Calu3 (cell line): ENCODE data around the gene PLD3. TPM values are rescaled to one million over a fixed set of nuclear protein-coding genes. Genes with fewer than 3 reads are reported as not detected.
"Not testable (repeated sequence)": the region's sequence is repeated elsewhere in the genome, so short reads cannot be mapped to it uniquely, and the experiment has no call there.

ENCODE experiments used
- BruUV-seq: library from RNA; stranded (reverse); fragments of 400-500 nt; replicated peaks from 2 replicates; lab custom pipeline; 2021; lab: Mats Ljungman, UMichigan
- CTCF ChIA-PET: fragments of 300-600 bp; sonication (Branson Sonifier 250); formaldehyde crosslinking; loops from one replicate; lab custom pipeline; 2022; ENCODE audit warnings: antibody characterized with exemption; lab: Charles Lee
- DNase-seq: peaks from one replicate; pipeline ENCODE4 v3.0.0; 2022
- H3K27ac Mint-ChIP-seq: one replicate; pipeline ENCODE4 v1.8.0; 2022; ENCODE audit warnings: mixed read lengths; ENCODE audit not compliant: unreplicated experiment
- H3K27me3 Mint-ChIP-seq: one replicate; pipeline ENCODE4 v1.8.0; 2022; ENCODE audit warnings: mixed read lengths; ENCODE audit not compliant: unreplicated experiment
- H3K36me3 Mint-ChIP-seq: one replicate; pipeline ENCODE4 v1.8.0; 2022; ENCODE audit warnings: mild to moderate bottlenecking, moderate library complexity, mixed read lengths; ENCODE audit not compliant: insufficient read depth, unreplicated experiment
- H3K4me1 Mint-ChIP-seq: one replicate; pipeline ENCODE4 v1.8.0; 2022; ENCODE audit warnings: mild to moderate bottlenecking, low read depth, mixed read lengths; ENCODE audit not compliant: unreplicated experiment
- H3K4me3 Mint-ChIP-seq: one replicate; pipeline ENCODE4 v1.8.0; 2022; ENCODE audit warnings: mild to moderate bottlenecking, low read depth, moderate library complexity, mixed read lengths; ENCODE audit not compliant: unreplicated experiment
- H3K9me3 Mint-ChIP-seq: one replicate; pipeline ENCODE4 v1.8.0; 2022; ENCODE audit warnings: low read depth, mixed read lengths; ENCODE audit not compliant: unreplicated experiment
- CTCF ChIP-seq: fragments of 200-600 bp; IDR thresholded peaks from one replicate; pipeline ENCODE4 v1.8.0; 2022; ENCODE audit warnings: antibody characterized with exemption; ENCODE audit not compliant: unreplicated experiment
- intact Hi-C: fragments of 100-400 bp; cut with micrococcal nuclease; formaldehyde crosslinking; loops from one replicate; pipeline ENCODE4 v1.10.0; 2022; ENCODE audit not compliant: unreplicated experiment
- total RNA-seq: library from RNA; stranded (reverse); gene quantifications from 2 replicates; pipeline ENCODE4 v1.2.3, GENCODE V29; 2022

PLD3 gene
- total RNA-seq, 1 experiment from 2014 or later: 184 TPM

- no peak overlapping the region for H3K27ac Mint-ChIP-seq
- H3K4me3 Mint-ChIP-seq: no peak overlapping the region
- CTCF ChIA-PET: no interaction called here
- DNase-seq: no peak
- H3K27me3 Mint-ChIP-seq: no peaks in the 10 kb centered on the region
- no TSS peak for BruUV-seq
- H3K4me1 Mint-ChIP-seq: no peaks in the 10 kb centered on the region
- intact Hi-C loops: no loop called here
- H3K36me3 Mint-ChIP-seq: peaks cover 34% of the 10 kb centered on the region
- no peaks in the 10 kb centered on the region for H3K9me3 Mint-ChIP-seq
- TF ChIP-seq CTCF: no peak
Observed at GRCh38 chr19:40369797-40370196, 21.3 kb downstream of the PLD3 start.

GRCh38 chr19:40370253-40370652 is 21.8 kb downstream of the PLD3 start:
- H3K9me3 Mint-ChIP-seq, DNase-seq, CTCF ChIA-PET, H3K27ac Mint-ChIP-seq, BruUV-seq, H3K4me1 Mint-ChIP-seq, intact Hi-C loops, H3K27me3 Mint-ChIP-seq, H3K4me3 Mint-ChIP-seq: not testable (repeated sequence)
- peaks cover 34% of the 10 kb centered on the region for H3K36me3 Mint-ChIP-seq

DNA sequence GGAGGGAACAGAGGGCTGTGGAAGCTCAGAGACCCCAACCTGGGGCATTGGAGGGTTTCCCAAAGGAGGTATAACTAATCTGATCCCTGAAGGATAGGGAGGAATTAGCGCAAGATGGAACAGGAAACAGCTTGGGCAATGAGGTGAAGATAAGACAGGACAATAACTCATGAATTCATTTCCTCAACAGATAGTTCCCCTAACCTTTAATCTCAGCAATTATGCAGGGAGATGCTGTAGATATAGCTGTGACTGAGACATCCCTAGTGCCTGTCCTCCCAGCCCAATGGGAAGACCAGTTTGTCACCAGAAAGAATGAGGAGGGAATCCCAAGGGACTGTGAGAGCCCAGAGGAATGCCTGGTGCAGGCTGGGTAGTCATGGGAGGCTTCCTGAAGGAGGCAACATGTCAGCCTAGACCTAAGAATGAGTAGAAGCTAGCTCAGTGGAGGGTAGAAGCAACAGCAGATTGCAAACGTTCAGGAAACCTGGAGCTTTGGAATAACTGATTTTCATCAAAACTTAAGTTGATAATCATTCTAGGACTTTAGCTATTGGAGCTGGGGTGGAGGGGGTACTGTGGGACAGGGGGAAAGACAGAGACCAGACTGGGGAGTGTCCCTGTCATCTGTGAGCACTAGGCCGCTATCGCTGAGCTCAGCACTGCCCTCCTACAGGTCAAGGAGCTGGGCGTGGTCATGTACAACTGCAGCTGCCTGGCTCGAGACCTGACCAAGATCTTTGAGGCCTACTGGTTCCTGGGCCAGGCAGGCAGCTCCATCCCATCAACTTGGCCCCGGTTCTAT is 22.7 kb downstream of the PLD3 start:
- no peak for TF ChIP-seq CTCF
- Mint-ChIP-seq H3K4me1 (no peaks in the 10 kb centered on the region), H3K9me3 (no peaks in the 10 kb centered on the region), H3K36me3 (peaks cover 34% of the 10 kb centered on the region), H3K4me3 (no peak overlapping the region), H3K27me3 (no peaks in the 10 kb centered on the region), H3K27ac (no peak overlapping the region)
- BruUV-seq: no TSS peak
- CTCF ChIA-PET: interaction anchor here (0.6 to 1.0 kb wide), 2 partner anchors 22 to 23 kb away, joined by 3 to 5 read pairs; partner anchors contain the start of genes C19orf47 and PLD3
- DNase-seq: no peak
- intact Hi-C loops: no loop called here

DNA sequence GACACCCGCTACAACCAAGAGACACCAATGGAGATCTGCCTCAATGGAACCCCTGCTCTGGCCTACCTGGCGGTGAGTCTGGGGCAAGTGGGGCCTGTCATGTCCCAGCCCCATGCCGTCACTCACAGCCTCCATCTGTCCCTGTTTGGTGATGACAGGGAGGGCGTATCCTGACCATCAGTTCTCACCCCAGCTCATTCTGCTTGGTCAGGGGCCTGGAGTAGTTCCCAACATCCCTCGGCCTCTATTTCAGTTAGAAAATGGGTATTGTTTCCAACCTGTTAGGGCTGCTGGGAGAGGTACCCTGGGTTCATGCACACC is 23.3 kb downstream of the PLD3 start:
- no peak for TF ChIP-seq CTCF
- Mint-ChIP-seq H3K4me3 (no peak overlapping the region), H3K27me3 (no peaks in the 10 kb centered on the region), H3K36me3 (peaks cover 28% of the 10 kb centered on the region), H3K27ac (no peak overlapping the region), H3K9me3 (no peaks in the 10 kb centered on the region), H3K4me1 (no peaks in the 10 kb centered on the region)
- intact Hi-C loops: no loop called here
- no peak for DNase-seq
- BruUV-seq: no TSS peak
- CTCF ChIA-PET: interaction anchor here (0.6 to 1.0 kb wide), 2 partner anchors 22 to 23 kb away, joined by 3 to 5 read pairs; partner anchors contain the start of genes C19orf47 and PLD3

- Mint-ChIP-seq H3K27me3 (no peaks in the 10 kb centered on the region), H3K36me3 (peaks cover 19% of the 10 kb centered on the region), H3K27ac (no peak overlapping the region), H3K9me3 (no peaks in the 10 kb centered on the region), H3K4me3 (no peak overlapping the region), H3K4me1 (no peaks in the 10 kb centered on the region)
- CTCF ChIA-PET: interaction anchor here (0.7 kb wide), 1 partner anchor 247 kb away, joined by 6 read pairs; no protein-coding TSS in a partner anchor
- DNase-seq: no peak
- no peak for TF ChIP-seq CTCF
- BruUV-seq: no TSS peak
- intact Hi-C loops: no loop called here
Observed at GRCh38 chr19:40374084-40374483, 25.6 kb downstream of the PLD3 start.
